Tongue (tissue), 2 donors: Measurements from ENCODE around the gene PLEKHA7. TPM values are rescaled to one million over a fixed set of nuclear protein-coding genes. Genes with fewer than 3 reads are reported as not detected.
"Not testable (repeated sequence)": the region's sequence is repeated elsewhere in the genome, so short reads cannot be mapped to it uniquely, and the experiment has no call there.

Experiments
- DNase-seq: peaks from one replicate; pipeline ENCODE4 v3.0.0-alpha.2; 2015
- total RNA-seq: library from RNA; depleted of rRNA; stranded (reverse); fragments of >200 nt; gene quantifications from one replicate; pipeline ENCODE4 v1.2.3, GENCODE V29; 2014

PLEKHA7 gene
- total RNA-seq, 1 donor from 2014 or later: 15.6 TPM

DNA sequence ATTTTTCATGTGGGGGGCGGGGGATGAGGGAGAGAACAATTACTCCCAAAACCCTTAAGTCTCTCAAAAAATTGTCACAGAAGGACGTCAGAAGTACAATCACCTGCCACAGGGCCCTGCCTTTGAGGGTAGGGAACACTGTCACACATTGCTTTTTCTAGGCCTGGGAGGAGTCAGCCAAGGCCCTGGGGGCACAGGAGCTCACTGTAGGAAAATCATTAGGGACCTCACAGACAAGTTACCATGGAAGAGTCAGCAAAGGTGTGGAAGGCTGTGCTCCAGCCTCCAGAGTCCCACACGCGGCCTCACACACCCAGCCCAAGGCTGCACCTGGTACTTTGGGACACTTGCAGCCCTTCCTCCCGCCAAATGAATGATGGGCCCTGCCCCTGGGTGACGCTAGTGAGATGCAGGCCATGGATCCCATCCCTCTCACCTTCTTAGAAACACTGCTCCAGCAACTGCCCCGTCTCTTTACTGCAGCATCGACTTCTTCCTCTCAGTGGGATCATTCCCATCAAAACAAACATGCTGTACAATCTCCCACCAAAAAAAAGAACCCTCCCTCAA lies 3.3 kb downstream of the PLEKHA7 start:
- no peak for DNase-seq

DNA sequence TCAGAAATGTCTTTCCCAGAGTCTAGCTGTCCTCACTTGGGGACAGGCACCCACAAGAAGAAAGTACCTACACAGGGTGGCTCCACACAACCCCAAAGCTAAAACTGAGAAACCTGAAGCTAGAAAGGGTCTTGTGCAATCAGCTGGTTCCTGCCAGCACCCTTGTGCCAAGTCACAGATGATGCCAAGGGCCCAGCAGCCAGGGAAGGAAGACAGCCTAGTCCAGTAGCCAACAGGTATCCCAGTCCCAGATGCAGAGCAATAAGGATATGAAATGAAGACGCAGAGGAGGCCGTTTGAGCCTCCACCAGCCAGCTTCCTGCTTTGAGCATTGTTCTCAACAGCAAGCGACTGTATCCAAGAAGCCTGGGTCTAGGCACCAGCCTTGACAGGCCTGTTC lies 6.1 kb downstream of the PLEKHA7 start:
- no peak for DNase-seq

DNA sequence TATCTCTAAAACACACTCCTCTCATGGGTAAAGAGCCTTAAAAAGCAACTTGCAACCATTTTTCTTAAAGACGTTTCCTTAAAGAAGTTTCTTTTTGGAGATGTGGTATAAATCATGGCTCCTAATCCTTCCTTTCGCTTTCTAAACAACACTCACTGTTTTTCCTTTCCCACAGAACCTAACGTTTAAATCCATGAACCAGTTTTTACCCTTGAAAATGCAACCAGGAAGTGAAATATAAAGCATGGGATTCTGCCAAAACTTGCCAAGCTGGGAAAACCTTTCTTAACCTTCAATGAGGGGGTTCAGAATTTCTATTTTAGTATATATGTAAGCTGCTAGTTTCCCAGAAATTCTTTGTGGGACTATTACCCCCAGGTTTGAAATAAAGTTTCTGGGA lies 8.6 kb downstream of the PLEKHA7 start:
- DNase-seq: no peak

DNA sequence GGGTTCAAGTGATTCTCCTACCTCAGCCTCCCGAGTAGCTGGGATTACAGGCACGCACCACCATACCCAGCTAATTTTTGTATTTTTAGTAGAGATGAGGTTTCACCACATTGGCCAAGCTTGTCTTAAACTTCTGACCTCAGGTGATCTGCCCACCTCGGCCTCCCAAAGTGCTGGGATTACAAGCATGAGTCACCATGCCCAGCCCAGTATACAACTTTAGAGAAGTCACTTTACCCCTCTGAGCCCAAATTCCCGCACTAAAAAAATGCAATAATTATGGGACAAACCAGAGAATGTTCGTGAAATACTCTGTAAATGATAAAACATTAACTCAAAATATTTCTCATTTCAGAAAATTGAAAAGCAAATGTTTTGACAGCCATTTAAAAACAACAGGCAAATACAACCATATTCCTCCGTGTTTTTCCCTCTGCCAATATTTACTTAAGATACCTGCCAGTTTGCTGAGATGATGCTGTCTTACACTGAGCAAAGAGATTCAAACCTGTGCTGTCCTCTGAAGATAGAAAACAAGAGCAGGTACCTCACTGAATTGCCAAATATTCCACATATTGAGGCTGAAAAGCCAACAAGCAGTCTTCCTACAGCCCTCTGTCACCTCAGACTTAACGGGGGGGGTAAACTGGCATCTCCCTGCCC lies 9.6 kb downstream of the PLEKHA7 start:
- DNase-seq: no peak

DNA sequence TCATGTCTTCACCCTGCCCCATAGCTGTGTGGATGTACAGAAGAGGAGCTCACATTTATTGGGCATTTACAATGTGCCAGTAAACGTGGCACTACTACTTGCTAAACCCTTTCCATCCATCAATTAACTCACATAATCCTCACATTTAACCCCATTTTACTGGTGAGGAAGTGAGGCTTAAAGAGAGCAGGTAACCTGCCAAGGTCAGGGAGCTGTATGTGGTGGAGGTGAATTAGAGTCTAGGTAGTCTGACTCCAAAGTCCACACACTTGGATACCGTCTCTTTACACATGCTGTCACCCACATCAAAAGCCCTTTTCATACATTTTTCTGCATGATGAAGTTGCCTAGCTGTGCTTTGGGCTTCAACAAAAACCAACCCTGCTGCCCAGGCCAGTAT lies 10.8 kb downstream of the PLEKHA7 start:
- no peak for DNase-seq

DNA sequence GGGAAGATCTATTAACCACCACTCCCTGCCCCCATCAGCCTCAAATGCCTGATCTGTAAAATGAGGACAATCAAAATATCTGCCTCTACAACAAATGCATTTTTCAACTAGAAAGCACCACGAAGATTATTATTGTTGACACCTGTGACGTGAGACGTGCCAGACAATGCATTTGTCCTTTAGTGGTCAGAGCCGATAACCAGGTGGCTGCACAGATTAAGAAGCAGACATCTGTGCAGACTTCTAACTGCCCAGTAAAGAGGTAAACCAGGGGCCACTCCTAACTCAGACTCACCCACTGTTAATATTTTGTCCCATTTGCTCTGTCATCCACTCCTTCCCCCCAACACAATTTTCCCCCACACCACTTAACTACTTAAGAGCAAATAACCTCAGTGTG lies 11.7 kb downstream of the PLEKHA7 start:
- no peak for DNase-seq

DNA sequence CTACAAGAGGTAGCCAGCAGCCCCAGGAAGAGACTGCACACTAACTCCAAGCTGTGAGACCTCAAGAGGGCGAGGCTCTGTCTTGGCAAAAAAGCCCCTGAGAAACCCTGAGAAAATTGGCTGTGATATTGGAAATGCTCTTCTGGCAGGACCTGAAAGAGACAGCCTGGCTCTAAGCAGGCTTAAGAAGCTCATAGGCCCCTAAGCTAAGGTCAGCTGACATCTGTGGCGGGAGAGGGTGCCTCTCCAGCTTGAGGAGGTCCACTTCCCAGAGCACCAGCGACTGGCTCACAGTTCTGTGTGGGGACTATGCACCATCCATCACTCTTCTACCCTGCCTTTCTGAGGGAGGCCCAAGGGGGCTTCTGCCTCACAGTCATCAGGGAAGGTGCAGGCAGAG lies 12.4 kb downstream of the PLEKHA7 start:
- DNase-seq: no peak

DNA sequence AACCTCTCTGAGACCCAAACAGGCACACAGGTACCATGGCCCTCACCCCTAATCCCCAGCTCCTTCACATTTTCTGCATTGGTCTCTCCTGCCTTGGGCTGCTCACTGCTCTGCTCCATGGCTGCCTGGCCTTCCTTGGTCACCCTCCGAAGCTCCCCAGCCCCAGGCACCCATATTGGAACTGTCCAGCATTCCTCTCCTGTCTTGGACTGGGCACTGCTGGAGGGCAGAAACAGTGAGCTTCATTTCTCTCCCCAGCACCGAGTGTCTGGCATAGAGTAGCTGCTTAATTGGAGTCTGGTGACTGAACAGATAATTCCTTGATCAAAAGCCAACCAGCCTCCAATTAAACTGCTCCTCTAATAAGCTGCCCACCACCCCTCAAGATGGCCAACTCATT lies 13.2 kb downstream of the PLEKHA7 start:
- no peak for DNase-seq

DNA sequence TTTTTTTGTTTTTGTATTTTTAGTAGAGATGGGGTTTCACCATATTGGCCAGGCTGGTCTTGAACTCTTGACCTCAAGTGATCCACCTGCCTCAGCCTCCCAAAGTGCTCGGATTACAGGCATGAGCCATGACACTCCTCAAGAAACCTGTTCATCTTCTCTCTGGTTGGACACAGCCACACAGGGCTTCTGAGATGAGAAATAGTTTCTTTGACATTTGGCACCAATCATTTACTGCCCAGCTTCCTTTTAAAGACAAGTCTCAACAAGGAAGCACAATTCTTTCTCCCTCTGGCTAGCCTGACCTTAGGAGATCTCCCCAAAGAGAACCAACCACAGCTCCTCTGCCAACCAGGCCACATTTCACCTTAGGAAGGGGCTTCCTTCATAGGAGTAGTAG lies 14.0 kb downstream of the PLEKHA7 start:
- DNase-seq: not testable (repeated sequence)

DNA sequence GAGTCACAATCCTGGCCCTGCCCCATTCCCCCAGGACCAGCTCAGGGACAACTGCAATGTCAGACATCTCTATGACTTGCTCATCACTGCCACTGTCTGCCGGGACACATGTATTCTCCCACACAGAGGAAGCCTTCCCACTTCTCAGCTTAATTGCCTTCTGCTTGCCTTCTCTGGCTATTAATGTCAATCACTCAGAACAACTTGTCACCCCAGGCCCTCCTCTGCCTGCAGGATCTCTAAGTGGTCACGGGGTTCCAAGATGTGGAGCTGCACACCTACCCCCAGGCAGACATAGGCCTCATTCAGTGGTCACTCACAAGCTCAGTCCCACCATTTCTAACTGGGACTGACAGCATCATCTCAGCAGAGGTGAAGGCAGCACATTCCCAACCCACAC lies 15.1 kb downstream of the PLEKHA7 start:
- DNase-seq: no peak

DNA sequence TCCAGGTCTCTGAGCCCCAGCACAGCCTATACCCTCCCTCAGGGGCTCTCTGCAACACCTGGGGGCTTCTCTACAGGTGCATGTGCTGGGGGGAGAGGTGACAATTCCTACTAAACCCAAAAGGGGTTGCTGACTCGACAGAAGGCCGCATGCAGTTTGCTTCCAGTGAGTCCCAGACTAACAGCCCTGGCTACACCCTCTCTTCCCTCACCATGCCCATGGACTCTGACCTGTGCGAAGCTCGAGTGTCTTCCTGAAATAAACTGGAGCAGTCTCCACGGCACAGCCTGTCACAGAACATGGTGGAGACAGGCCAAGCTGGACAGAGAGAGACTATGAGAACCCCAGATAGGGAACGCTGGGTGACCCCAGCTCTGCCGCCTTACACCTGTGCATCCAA lies 16.6 kb downstream of the PLEKHA7 start:
- no peak for DNase-seq

DNA sequence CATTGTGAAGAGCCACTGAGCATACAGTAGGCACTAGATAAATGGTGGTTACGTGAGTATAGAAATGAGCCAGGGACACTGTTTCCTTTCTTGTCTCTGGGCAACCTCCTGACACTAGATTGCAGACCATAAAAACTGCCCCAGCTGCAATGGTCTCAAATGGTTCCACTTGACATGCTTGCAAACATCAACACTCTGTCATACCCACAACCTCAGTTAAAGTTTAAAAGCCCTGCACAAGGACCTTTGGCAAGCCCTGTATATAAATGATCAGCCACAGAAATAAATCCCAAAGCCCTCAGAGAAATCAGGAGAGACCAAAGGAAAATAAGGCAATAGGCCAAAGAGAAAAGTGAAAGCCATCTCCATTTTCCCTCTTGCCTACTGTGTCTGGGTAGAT lies 20.7 kb downstream of the PLEKHA7 start:
- DNase-seq: no peak

DNA sequence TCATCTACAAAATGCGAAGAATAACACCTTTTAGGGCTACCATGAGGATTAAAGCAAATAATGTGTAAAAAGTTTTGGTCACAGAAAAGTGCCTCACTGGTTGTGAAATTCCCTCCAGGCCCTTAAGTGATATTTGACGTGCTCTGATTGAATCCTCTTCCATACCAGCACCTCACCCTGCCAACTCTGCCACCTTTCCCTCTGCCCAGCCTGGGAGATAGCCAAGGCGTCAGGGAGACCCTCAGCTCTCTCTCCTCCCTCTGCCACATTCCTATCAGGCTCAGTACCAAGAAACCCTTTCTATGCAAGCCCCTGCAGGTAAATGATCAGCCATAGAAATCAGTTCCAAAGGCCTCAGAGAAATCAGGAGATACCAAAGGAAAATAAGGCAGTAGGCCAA lies 21.4 kb downstream of the PLEKHA7 start:
- DNase-seq: no peak

DNA sequence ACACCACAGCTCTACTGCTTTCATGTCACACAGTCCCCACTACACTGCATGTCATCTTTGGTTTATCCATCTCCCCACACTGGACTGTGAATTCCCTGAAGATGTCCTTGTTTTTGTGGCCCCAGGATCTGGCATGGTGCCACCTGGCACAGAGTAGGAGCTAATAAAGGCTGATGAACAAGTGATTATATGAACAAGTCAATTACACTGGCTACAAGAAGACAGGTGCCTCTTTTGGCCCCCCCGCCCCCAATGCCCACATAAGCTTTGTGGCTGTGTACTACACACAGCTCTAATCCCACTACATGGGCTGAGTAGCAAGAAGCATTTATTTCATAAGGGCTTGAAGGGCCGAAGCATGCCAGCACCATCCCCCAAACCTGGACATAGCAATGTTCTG lies 24.7 kb downstream of the PLEKHA7 start:
- peak; percentile 26 for DNase-seq

DNA sequence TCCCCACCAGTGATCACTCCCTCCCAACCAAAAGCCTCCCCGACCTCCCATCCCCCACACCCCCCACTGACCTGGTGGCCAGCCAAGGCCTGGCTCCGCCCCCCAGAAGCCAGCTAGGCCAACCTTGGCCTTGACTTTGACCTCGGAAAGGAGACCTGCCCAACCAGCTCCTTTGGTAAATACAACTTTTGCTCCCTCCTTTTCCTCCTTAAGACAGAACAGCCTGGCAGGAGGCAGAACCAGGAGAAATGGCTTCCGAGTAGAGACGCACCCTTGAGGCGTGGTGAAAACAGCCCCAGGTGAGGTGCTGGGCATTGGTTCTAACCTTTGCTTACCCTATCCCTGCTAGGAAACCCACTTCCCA lies 27.0 kb downstream of the PLEKHA7 start:
- DNase-seq: no peak

DNA sequence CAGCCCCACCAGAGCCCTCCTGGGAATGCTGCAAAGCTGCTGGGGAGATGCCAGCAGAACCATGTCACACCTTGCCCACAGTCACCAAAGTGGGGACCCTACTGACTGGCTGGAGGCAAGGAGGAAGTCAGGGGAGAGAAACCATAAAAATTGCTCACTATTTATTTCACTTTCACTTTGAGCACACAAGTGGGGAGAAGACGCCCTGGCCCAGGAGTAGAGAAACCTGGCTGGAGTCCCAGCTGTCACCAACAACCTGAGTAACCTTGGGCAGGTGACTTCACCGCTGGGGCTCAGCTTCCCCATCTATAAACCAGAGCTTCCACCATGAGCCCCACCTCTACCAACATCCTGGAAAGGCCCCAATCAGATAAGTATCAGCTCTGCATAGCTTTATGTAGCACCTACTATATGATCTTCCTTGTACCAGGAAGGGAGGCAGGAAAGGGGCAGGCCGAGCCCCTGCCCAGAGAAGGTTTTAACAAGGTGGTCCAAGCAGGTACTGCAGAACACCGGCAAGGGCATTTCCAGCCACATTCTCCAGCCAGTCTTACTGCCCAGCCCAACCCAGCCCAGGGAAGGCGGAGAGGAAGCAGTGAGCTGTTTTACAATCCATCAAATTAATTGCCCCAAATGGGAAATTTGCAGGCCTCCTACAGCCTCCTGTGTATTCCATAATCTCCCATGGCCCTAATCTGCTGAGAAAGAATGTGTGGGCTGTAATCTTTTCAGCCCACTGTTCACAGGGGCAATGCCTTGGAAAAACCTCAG lies 27.6 kb downstream of the PLEKHA7 start:
- DNase-seq: no peak

DNA sequence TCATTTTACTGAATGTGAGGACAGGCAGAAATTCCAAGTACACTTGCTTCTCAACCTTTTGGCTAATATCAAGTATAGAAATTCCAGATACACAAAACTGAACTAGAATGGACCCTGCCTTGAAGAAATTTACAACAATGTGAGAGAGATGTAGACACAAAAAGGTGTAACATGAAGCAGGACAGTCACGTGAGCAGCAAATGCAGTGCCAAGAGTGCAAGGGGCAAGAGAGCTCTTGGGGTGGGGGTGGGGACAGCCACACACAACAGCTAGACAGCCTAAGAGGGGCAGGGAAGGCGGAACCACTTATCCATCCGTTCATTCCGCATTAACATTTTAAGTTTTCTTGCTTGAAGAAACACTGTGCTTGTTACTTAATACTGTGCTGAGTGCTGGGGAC lies 28.9 kb downstream of the PLEKHA7 start:
- DNase-seq: no peak

DNA sequence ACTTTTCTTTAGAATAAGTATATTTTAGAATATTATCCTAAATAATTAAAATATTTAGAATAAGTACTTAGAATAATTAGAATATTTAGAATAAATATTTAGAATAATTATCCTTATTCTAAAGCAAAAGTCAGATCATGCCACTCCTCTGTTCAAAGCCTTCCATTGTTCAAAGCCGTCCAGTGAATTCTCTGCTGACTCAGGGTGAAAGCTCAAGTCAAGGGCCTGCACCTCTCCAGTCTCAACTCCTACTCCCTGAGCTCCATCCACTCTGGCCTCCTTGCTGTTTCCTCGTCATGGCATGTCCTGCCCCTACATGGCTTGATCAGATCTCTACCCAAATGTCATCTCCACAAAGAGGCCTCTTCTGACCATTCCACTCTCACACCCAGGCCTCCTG lies 30.0 kb downstream of the PLEKHA7 start:
- DNase-seq: no peak

DNA sequence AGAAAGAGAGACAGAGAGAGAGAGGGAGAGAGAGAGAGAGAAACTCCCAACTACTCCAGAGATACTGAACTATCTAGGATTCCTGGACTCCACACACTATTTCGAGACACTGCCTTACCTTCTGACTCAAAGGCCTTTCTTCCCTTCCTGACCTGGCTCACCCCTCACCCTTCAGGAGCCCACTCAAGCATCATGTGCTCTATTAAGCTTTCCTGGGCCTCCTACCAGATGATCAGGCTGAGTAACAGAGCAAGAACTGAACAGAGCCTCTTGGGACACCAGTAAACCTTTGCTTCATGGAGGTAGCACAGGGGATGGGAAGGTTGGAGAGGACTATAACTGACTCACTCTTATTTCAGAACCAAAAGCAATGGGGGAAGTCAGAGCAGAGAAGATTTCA lies 31.4 kb downstream of the PLEKHA7 start:
- DNase-seq: no peak

DNA sequence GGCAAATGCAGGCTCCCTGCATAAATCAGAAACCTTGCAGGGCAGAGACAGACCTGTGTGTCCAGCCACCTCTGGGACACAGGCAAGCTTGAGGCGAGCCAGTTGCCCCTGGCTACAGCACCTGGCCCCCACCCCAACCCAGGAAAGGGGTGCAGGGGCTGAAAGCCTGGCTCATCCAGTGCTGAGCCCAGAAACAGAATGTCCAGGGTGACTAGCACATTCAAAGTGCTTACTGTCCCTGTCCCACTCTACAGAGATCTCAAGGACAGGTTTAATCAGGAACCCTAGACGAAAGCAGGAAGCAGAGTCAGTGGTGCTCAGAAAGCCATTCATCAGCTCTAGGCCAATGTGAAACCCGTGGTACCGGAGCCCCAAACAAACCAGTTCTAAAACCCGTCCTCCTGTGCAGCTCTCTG lies 31.9 kb downstream of the PLEKHA7 start:
- DNase-seq: no peak

DNA sequence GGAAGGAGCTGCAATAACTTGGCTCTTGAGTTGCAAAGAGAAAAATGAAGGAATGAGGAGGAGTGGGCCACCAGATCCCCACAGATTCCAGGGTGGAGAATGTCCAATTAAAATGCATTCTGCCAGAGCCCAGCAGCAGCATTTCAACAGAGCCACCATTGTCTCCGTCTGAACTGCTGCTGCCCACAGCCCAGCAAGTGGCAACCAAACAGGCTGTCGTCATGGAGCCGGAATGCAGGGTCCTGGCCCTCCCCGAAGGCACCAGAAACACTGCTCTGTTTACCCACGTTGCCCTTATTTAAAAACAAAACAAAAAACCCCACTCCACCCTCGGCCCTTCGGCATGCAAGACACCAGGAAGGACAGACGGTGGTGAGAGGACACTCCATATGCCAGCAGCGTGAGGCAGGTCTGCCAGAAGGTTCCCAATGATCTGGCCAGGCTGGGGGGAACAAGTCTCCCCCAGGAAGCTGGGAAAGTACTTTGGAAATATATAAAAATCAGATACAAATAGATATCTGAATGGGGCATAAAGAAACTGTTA lies 32.5 kb downstream of the PLEKHA7 start:
- DNase-seq: peak; percentile 80

DNA sequence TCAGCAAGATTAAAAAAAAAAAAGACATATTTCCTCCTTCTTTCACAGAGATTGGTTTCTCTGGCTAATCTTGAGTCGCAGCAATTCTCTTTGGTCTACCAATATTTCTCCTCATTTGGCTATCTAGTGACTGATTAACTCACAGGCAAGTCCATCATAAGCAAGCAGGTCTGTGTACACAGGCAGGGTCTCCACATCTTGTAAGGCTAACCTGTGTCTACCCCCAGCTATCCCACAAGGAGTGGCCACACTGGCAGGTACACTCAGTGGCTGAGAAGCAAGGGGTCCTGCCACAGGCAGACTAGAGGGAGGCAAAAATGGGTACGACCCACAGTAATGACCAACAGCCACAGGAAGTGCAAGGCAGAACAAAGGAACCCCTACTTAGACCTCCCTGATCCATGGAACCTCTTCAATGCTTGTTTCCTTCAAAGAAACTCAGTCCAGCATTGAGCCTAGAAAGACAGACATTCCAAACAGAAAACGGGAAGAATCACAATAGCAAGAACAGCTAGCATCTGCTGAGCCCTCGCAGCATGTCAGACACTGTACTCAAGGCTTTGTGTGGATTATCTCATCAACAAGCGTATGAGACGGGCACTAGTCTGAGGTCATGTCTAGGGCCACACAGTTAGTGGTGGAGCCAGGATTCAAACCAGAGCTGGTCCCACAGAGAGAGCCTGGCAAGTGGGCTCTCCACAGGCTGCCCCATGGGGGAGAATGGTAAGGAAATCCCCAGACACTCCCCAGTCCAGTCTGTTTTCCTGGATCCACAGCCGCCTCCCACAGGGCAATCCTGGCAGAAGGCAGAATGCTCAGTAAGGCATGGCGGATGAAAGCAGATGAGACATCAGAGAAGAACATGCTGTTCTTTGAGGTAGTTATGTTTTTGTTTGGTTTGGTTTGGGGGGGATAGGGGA lies 34.3 kb downstream of the PLEKHA7 start:
- DNase-seq: no peak

DNA sequence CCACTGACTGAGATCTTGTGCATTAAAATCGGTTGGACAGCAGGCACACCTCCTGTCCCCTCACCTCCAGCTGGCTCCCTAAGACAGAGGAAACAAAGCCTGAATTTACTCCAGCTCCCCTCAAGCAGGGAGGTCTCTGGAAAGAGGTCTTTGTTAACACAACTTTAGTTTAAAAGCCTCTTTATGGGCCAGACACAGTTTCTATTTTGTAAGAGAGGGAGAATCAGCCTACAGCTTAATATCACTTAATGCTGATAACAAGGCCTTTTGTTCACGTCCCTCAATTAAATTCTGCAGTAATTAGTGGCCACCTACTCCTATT lies 36.3 kb downstream of the PLEKHA7 start:
- no peak for DNase-seq
